CD4-positive, alpha-beta T cell (primary cell): ENCODE data around the gene NPHP1. TPM values are rescaled to one million over a fixed set of nuclear protein-coding genes. Genes with fewer than 3 reads are reported as not detected.

Source experiments
- ATAC-seq: fragments of 200-7000 bp; cut with Tn5 transposase; one replicate; pipeline ENCODE4 v1.10.0; 2022; ENCODE audit warnings: mild to moderate bottlenecking; ENCODE audit not compliant: poor library complexity
- CTCF ChIA-PET: fragments of 350-600 bp; sonication (Branson Sonifier 250); formaldehyde crosslinking; loops from one replicate; lab custom pipeline; 2021; ENCODE audit warnings: antibody characterized with exemption, inconsistent platforms; lab: Charles Lee
- POLR2A ChIA-PET: fragments of 350-600 bp; sonication (Branson Sonifier 250); formaldehyde crosslinking; loops from one replicate; lab custom pipeline; 2021; ENCODE audit warnings: antibody characterized with exemption, inconsistent platforms; lab: Charles Lee
- DNase-seq, 14 experiments: peaks; one replicate each; pipeline ENCODE4 v3.0.0-alpha.2; 2013 to 2020; ENCODE audit warnings: mixed read lengths in 2 of 14
- H3K27ac ChIP-seq, 2 donors: one replicate each; pipeline versions ENCODE4 v1.5.1 to v1.7.0; 2013; ENCODE audit warnings: low read length in 2 of 2, low read depth in 1 of 2, mild to moderate bottlenecking in 1 of 2
- H3K27me3 ChIP-seq, 2 experiments: 1 replicate in 1 of 2; 2 replicates in 1 of 2; pipeline versions ENCODE4 v1.6.1 to v1.7.0; 2013; ENCODE audit warnings: low read length in 2 of 2, control low read depth in 1 of 2, mild to moderate bottlenecking in 1 of 2, moderate library complexity in 1 of 2; ENCODE audit not compliant: insufficient read depth in 2 of 2, control insufficient read depth in 1 of 2
- H3K36me3 ChIP-seq: one replicate; pipeline ENCODE4 v1.6.1; 2013; ENCODE audit warnings: low read length, control low read depth; ENCODE audit not compliant: insufficient read depth
- H3K4me1 ChIP-seq: one replicate; pipeline ENCODE4 v1.6.1; 2013; ENCODE audit warnings: low read length, control low read depth; ENCODE audit not compliant: insufficient read depth
- H3K4me3 ChIP-seq: one replicate; pipeline ENCODE4 v1.5.1; 2013; ENCODE audit warnings: mild to moderate bottlenecking, low read length, moderate library complexity
- H3K9me3 ChIP-seq, 2 experiments: 1 replicate in 1 of 2; 2 replicates in 1 of 2; pipeline versions ENCODE4 v1.6.1 to v1.7.0; 2013; ENCODE audit warnings: low read length in 2 of 2, mild to moderate bottlenecking in 2 of 2, control low read depth in 1 of 2, moderate library complexity in 1 of 2; ENCODE audit not compliant: control insufficient read depth in 1 of 2, insufficient read depth in 1 of 2
- H3K27ac Mint-ChIP-seq: one replicate; pipeline ENCODE4 v1.8.0; 2020; ENCODE audit warnings: mixed read lengths
- H3K27me3 Mint-ChIP-seq: one replicate; pipeline ENCODE4 v1.8.0; 2021; ENCODE audit warnings: mixed read lengths
- H3K36me3 Mint-ChIP-seq: one replicate; pipeline ENCODE4 v1.8.0; 2021; ENCODE audit warnings: low read depth, mixed read lengths
- H3K4me1 Mint-ChIP-seq: one replicate; pipeline ENCODE4 v1.8.0; 2021; ENCODE audit warnings: low read depth, mixed read lengths
- H3K4me3 Mint-ChIP-seq: one replicate; pipeline ENCODE4 v1.8.0; 2020; ENCODE audit warnings: mild to moderate bottlenecking, mixed read lengths
- H3K9me3 Mint-ChIP-seq: one replicate; pipeline ENCODE4 v1.8.0; 2020; ENCODE audit warnings: mixed read lengths
- CTCF ChIP-seq: fragments of 200-600 bp; IDR thresholded peaks from one replicate; pipeline ENCODE4 v1.8.0; 2022; ENCODE audit warnings: antibody characterized with exemption, mild to moderate bottlenecking
- intact Hi-C, 2 experiments: fragments of 100-400 bp; cut with DNase I in 1 of 2; cut with micrococcal nuclease in 1 of 2; formaldehyde crosslinking; loops; one replicate each; pipeline versions ENCODE4 v1.15.1 to v1.9.0; 2023 to 2025; cut with DNase I, micrococcal nuclease
- total RNA-seq, 174 experiments: library from RNA in 2 of 174; stranded (reverse) in 2 of 174; gene quantifications; one replicate each; pipeline ENCODE4 v1.2.3 and lab custom pipeline; 2021 to 2026

NPHP1 gene
- total RNA-seq, 2 experiments from 2014 or later = 0.33 to 0.98 TPM

- H3K27ac ChIP-seq = no peak overlapping the region
- CTCF ChIA-PET = no interaction called here
- Mint-ChIP-seq H3K27me3 (no peaks in the 10 kb centered on the region), H3K4me1 (no peaks in the 10 kb centered on the region), H3K27ac (no peak overlapping the region), H3K4me3 (no peak overlapping the region), H3K9me3 (no peaks in the 10 kb centered on the region), H3K36me3 (no peaks in the 10 kb centered on the region)
- POLR2A ChIA-PET = no interaction called here
- no peak overlapping the region for H3K4me3 ChIP-seq
- H3K4me1 ChIP-seq = no peaks in the 10 kb centered on the region
- DNase-seq (no peak), ATAC-seq (no peak)
- no peaks in the 10 kb centered on the region for H3K36me3 ChIP-seq
- intact Hi-C loops = no loop called here
- no peak for TF ChIP-seq CTCF
- H3K9me3 ChIP-seq = no peaks in the 10 kb centered on the region
- no peaks in the 10 kb centered on the region for H3K27me3 ChIP-seq
Observed at GRCh38 chr2:110140401-110140800, 64.4 kb downstream of the NPHP1 start.

- ChIA-PET POLR2A (no interaction called here), CTCF (no interaction called here)
- DNase-seq = no peak
- Histone ChIP-seq H3K4me1 (no peaks in the 10 kb centered on the region), H3K9me3 (peaks cover 6 to 17% of the 10 kb centered on the region in 2 experiments), H3K27me3 (no peaks in the 10 kb centered on the region), H3K36me3 (no peaks in the 10 kb centered on the region), H3K4me3 (no peak overlapping the region), H3K27ac (no peak overlapping the region)
- H3K4me3 Mint-ChIP-seq = no peak overlapping the region
- no peak overlapping the region for H3K27ac Mint-ChIP-seq
- no peak for ATAC-seq
- no peaks in the 10 kb centered on the region for H3K27me3 Mint-ChIP-seq
- peaks cover 5% of the 10 kb centered on the region for H3K36me3 Mint-ChIP-seq
- no peaks in the 10 kb centered on the region for H3K4me1 Mint-ChIP-seq
- intact Hi-C loops = no loop called here
- H3K9me3 Mint-ChIP-seq = peaks cover 13% of the 10 kb centered on the region
- TF ChIP-seq CTCF = no peak
Observed at GRCh38 chr2:110134025-110134424, 70.8 kb downstream of the NPHP1 start.

- CTCF ChIA-PET = no interaction called here
- intact Hi-C loops = no loop called here
- no peak overlapping the region for H3K4me3 Mint-ChIP-seq
Observed at GRCh38 chr2:110131166-110131565, 73.6 kb downstream of the NPHP1 start.

More at GRCh38 chr2:110131166-110131565, 73.6 kb downstream of the NPHP1 start:
- Mint-ChIP-seq H3K9me3 (peaks cover 13% of the 10 kb centered on the region), H3K36me3 (peaks cover 5% of the 10 kb centered on the region), H3K27ac (no peak overlapping the region), H3K27me3 (no peaks in the 10 kb centered on the region), H3K4me1 (no peaks in the 10 kb centered on the region)
- ATAC-seq (no peak), DNase-seq (no peak)
- Histone ChIP-seq H3K9me3 (peaks cover 6 to 17% of the 10 kb centered on the region in 2 experiments), H3K27ac (no peak overlapping the region), H3K4me1 (no peaks in the 10 kb centered on the region), H3K27me3 (no peaks in the 10 kb centered on the region), H3K36me3 (no peaks in the 10 kb centered on the region), H3K4me3 (no peak overlapping the region)
- POLR2A ChIA-PET = no interaction called here
- TF ChIP-seq CTCF = no peak
